ENCODE measurements around the gene EGFR. TPM values are rescaled to one million over a fixed set of nuclear protein-coding genes. Genes with fewer than 3 reads are reported as not detected.

The EGFR gene
- polyA plus RNA-seq, 1 of the 3 experiments (the other 2 are of a cell fraction): 37.6 TPM

DNA sequence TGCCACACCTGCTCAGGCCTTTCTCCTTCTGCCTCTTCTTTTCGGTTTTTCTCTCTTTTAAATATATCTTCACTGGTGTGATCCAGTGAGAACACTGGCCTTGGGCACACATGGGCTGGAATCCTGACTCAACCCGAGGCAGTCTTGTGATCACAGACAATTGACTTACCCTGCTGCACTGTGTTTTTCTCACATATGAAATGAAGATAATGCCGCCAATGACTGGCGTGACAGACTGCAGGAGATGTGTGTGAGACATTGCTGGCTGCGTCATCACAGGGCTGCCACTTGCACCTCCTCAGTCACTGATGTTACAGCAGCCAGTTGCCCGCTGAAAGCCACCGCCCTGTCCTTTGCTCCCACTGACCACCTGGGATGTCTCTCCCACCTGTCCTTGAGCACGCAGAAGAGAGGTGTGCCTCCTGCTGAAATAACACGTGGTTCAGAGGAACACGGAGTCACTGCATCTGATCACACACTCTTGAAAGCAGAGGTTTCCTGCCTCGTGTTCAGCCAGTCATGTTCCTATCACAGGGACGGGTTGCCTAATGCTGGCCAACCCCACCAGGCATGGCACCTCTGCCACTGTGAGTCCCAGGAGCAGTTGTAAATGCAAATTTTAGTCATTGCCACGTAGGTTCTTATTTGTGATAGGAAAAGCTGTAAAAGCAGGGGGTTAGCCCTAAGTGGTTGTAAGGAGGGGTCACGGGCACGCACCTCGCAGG, 221.8 kb downstream of the EGFR start:
- CTCF ChIA-PET: interaction anchor here (4.2 to 16.7 kb wide), 3 partner anchors 14 to 456 kb away, joined by 33 to 1068 read pairs (median 104); no protein-coding TSS in a partner anchor
- no peaks in the 10 kb centered on the region for H3K9me2 ChIP-seq
- POLR2A ChIA-PET: no interaction called here
- no peak overlapping the region for H3K9ac ChIP-seq
- H4K20me1 ChIP-seq (ENCODE audit: insufficient read depth): no peaks in the 10 kb centered on the region
- WGBS (ENCODE audit: low lambda C conversion rate): 88% methylated on average over 15 of the region's 16 CpGs
- H3K4me3 ChIP-seq (ENCODE audit: low read depth in 2 of 2, low read length in 1 of 2): no peak overlapping the region
- H3K27me3 ChIP-seq (ENCODE audit: insufficient read depth): no peaks in the 10 kb centered on the region
- no peak overlapping the region for H2AFZ ChIP-seq (ENCODE audit: low read depth)
- H3K9me3 ChIP-seq: no peaks in the 10 kb centered on the region
- H3K4me2 ChIP-seq: no peak overlapping the region
- H3K79me2 ChIP-seq (ENCODE audit: insufficient read depth): no peaks in the 10 kb centered on the region
- H3K4me1 ChIP-seq (ENCODE audit: control insufficient read depth in 1 of 2, insufficient read depth in 2 of 2, low read depth in 1 of 2, low read length in 1 of 2): peaks cover 0 to 15% of the 10 kb centered on the region in 2 experiments; a peak in 2 of 4 replicates
- no peaks in the 10 kb centered on the region for H3K36me3 ChIP-seq (replicated peaks in 1 of 2; ENCODE audit: control insufficient read depth in 1 of 2, insufficient read depth in 2 of 2, low read length in 1 of 2)
- H3K27ac ChIP-seq (ENCODE audit: low read depth in 2 of 2, low read length in 1 of 2): no peak overlapping the region
- H3F3A ChIP-seq (replicated peaks; ENCODE audit: insufficient read depth): no peaks in the 10 kb centered on the region
- no peak for DNase-seq
- TF ChIP-seq POLR2AphosphoS5 (IDR thresholded peaks at IDR 0.05; ENCODE audit: low read depth, low read length) (no peak), RFX5 (IDR thresholded peaks at IDR 0.05; ENCODE audit: low read length) (no peak), NFIC (IDR thresholded peaks at IDR 0.05; ENCODE audit: borderline replicate concordance) (no peak), EP300 (IDR thresholded peaks at IDR 0.05; ENCODE audit: borderline replicate concordance in 1 of 2, low read depth in 1 of 2, low read length in 1 of 2) (no peak), GABPA (IDR thresholded peaks at IDR 0.05; ENCODE audit: low read depth) (no peak), RXRA (IDR thresholded peaks at IDR 0.05; ENCODE audit: borderline replicate concordance, low read depth) (no peak), RCOR1 (IDR thresholded peaks at IDR 0.05; ENCODE audit: low read length) (no peak), FOXM1 (IDR thresholded peaks at IDR 0.05; ENCODE audit: low read depth) (no peak), RAD21 (IDR thresholded peaks at IDR 0.05; ENCODE audit: low read length) (no peak)
- TF ChIP-seq, protein P1, sequence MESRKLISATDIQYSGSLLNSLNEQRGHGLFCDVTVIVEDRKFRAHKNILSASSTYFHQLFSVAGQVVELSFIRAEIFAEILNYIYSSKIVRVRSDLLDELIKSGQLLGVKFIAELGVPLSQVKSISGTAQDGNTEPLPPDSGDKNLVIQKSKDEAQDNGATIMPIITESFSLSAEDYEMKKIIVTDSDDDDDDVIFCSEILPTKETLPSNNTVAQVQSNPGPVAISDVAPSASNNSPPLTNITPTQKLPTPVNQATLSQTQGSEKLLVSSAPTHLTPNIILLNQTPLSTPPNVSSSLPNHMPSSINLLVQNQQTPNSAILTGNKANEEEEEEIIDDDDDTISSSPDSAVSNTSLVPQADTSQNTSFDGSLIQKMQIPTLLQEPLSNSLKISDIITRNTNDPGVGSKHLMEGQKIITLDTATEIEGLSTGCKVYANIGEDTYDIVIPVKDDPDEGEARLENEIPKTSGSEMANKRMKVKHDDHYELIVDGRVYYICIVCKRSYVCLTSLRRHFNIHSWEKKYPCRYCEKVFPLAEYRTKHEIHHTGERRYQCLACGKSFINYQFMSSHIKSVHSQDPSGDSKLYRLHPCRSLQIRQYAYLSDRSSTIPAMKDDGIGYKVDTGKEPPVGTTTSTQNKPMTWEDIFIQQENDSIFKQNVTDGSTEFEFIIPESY (IDR thresholded peaks at IDR 0.05; ENCODE audit: borderline replicate concordance, low read depth): no peak
- TF ChIP-seq, protein P2, sequence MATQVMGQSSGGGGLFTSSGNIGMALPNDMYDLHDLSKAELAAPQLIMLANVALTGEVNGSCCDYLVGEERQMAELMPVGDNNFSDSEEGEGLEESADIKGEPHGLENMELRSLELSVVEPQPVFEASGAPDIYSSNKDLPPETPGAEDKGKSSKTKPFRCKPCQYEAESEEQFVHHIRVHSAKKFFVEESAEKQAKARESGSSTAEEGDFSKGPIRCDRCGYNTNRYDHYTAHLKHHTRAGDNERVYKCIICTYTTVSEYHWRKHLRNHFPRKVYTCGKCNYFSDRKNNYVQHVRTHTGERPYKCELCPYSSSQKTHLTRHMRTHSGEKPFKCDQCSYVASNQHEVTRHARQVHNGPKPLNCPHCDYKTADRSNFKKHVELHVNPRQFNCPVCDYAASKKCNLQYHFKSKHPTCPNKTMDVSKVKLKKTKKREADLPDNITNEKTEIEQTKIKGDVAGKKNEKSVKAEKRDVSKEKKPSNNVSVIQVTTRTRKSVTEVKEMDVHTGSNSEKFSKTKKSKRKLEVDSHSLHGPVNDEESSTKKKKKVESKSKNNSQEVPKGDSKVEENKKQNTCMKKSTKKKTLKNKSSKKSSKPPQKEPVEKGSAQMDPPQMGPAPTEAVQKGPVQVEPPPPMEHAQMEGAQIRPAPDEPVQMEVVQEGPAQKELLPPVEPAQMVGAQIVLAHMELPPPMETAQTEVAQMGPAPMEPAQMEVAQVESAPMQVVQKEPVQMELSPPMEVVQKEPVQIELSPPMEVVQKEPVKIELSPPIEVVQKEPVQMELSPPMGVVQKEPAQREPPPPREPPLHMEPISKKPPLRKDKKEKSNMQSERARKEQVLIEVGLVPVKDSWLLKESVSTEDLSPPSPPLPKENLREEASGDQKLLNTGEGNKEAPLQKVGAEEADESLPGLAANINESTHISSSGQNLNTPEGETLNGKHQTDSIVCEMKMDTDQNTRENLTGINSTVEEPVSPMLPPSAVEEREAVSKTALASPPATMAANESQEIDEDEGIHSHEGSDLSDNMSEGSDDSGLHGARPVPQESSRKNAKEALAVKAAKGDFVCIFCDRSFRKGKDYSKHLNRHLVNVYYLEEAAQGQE (IDR thresholded peaks at IDR 0.05; ENCODE audit: low read depth, low read length): no peak
- TF ChIP-seq, protein P3, sequence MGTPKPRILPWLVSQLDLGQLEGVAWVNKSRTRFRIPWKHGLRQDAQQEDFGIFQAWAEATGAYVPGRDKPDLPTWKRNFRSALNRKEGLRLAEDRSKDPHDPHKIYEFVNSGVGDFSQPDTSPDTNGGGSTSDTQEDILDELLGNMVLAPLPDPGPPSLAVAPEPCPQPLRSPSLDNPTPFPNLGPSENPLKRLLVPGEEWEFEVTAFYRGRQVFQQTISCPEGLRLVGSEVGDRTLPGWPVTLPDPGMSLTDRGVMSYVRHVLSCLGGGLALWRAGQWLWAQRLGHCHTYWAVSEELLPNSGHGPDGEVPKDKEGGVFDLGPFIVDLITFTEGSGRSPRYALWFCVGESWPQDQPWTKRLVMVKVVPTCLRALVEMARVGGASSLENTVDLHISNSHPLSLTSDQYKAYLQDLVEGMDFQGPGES (IDR thresholded peaks at IDR 0.05; ENCODE audit: low read depth, low read length): no peak
- TF ChIP-seq, protein P4, sequence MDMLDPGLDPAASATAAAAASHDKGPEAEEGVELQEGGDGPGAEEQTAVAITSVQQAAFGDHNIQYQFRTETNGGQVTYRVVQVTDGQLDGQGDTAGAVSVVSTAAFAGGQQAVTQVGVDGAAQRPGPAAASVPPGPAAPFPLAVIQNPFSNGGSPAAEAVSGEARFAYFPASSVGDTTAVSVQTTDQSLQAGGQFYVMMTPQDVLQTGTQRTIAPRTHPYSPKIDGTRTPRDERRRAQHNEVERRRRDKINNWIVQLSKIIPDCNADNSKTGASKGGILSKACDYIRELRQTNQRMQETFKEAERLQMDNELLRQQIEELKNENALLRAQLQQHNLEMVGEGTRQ (IDR thresholded peaks at IDR 0.05; ENCODE audit: borderline replicate concordance, low read depth, low read length): no peak

Measured in SK-N-SH (cell line).